ENCODE data around the gene KRT31. TPM values are rescaled to one million over a fixed set of nuclear protein-coding genes. Genes with fewer than 3 reads are reported as not detected.

Gene KRT31
- total RNA-seq, 1 donor from 2014 or later = not detected

GRCh38 chr17:41377546-41377945 lies 19.9 kb downstream of the KRT31 start:
- no peak for DNase-seq (ENCODE audit: low spot score in 2 of 2, unreplicated experiment in 2 of 2)
- H3K27me3 Mint-ChIP-seq (ENCODE audit: low read depth) = no peaks in the 10 kb centered on the region
- peaks cover 16% of the 10 kb centered on the region for H3K9me3 Mint-ChIP-seq
- no peak overlapping the region for H3K27ac Mint-ChIP-seq
- no peak for TF ChIP-seq CTCF (IDR thresholded peaks at IDR 0.05; ENCODE audit: unreplicated experiment)
- no peak overlapping the region for H3K4me3 Mint-ChIP-seq
- no peaks in the 10 kb centered on the region for H3K36me3 Mint-ChIP-seq
- peaks cover 6% of the 10 kb centered on the region for H3K4me1 Mint-ChIP-seq

DNA sequence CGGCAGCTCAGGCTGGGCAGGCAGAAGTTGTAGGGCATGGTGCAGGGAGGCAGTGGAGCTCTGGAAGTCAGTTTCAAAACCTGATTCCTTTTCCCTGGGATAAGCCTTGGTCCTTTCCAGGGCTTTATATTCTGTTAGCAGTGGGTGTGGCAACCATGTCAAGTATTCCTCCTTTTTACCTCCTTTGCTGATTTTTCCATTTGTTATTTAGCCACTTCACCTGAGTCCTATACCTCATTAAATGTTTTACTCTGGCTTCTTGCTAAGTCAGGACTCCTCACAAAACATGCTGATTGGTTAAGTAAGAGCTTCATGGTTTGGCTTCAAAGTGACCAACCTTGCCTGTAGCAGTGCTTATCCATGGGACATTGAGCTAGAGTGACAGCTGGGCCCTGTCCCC lies 27.7 kb downstream of the KRT31 start, which contains the start of gene KRT33B:
KRT33B (minus strand) TSS at position 101 of the 400 bp plus-strand sequence; CDS start at position 38, 63 bp downstream.
- Mint-ChIP-seq H3K36me3 (no peaks in the 10 kb centered on the region), H3K4me3 (no peak within 1 kb of the TSS), H3K27me3 (ENCODE audit: low read depth) (no peaks in the 10 kb centered on the region), H3K27ac (no peak within 1 kb of the TSS), H3K9me3 (peaks cover 7% of the 10 kb centered on the region), H3K4me1 (peaks cover 7% of the 10 kb centered on the region)
- no peak for TF ChIP-seq CTCF (IDR thresholded peaks at IDR 0.05; ENCODE audit: unreplicated experiment)
- no peak for DNase-seq (ENCODE audit: low spot score in 2 of 2, unreplicated experiment in 2 of 2)

GRCh38 chr17:41369023-41369422 lies 28.4 kb downstream of the KRT31 start:
- H3K36me3 Mint-ChIP-seq = no peaks in the 10 kb centered on the region
- H3K27me3 Mint-ChIP-seq (ENCODE audit: low read depth) = no peaks in the 10 kb centered on the region
- no peak for DNase-seq (ENCODE audit: low spot score in 2 of 2, unreplicated experiment in 2 of 2)
- peaks cover 7% of the 10 kb centered on the region for H3K4me1 Mint-ChIP-seq
- H3K9me3 Mint-ChIP-seq = peaks cover 1% of the 10 kb centered on the region
- no peak for TF ChIP-seq CTCF (IDR thresholded peaks at IDR 0.05; ENCODE audit: unreplicated experiment)
- no peak overlapping the region for H3K27ac Mint-ChIP-seq
- H3K4me3 Mint-ChIP-seq = no peak overlapping the region

GRCh38 chr17:41367426-41368075 lies 29.9 kb downstream of the KRT31 start:
- DNase-seq (ENCODE audit: low spot score in 2 of 2, unreplicated experiment in 2 of 2) = no peak
- Mint-ChIP-seq H3K27me3 (ENCODE audit: low read depth) (no peaks in the 10 kb centered on the region), H3K9me3 (no peaks in the 10 kb centered on the region), H3K4me3 (no peak overlapping the region), H3K36me3 (no peaks in the 10 kb centered on the region), H3K27ac (no peak overlapping the region), H3K4me1 (peaks cover 7% of the 10 kb centered on the region)
- no peak for TF ChIP-seq CTCF (IDR thresholded peaks at IDR 0.05; ENCODE audit: unreplicated experiment)

DNA sequence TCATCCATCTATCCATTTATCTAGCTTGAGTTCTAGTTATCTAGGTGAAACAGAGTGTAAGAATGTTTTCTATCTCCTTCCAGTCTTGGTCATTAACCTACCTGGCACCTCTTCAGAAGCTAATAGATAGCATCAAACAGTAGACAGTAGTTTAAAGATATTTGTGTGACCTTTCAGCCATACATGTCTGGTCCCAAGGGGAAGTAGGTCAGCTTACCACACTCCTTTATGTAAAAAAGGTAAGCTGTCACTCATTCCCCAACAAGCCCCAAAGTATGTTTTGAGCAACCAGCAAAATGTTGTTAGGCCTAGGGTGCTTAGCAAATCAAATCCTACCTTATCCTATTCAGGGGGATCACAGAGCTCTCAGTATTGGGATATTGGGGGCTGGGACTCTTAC lies 31.3 kb downstream of the KRT31 start:
- no peaks in the 10 kb centered on the region for H3K27me3 Mint-ChIP-seq (ENCODE audit: low read depth)

More for the DNA sequence above, 31.3 kb downstream of the KRT31 start:
- peaks cover 7% of the 10 kb centered on the region for H3K4me1 Mint-ChIP-seq
- no peak for DNase-seq (ENCODE audit: low spot score in 2 of 2, unreplicated experiment in 2 of 2)
- no peaks in the 10 kb centered on the region for H3K9me3 Mint-ChIP-seq
- no peak for TF ChIP-seq CTCF (IDR thresholded peaks at IDR 0.05; ENCODE audit: unreplicated experiment)
- H3K4me3 Mint-ChIP-seq = no peak overlapping the region
- no peak overlapping the region for H3K27ac Mint-ChIP-seq
- no peaks in the 10 kb centered on the region for H3K36me3 Mint-ChIP-seq
